GM18502 (cell line): ENCODE results near the gene ADGRL3.

Experiments
- ATAC-seq: cut with Tn5 transposase; IDR thresholded peaks from one replicate; pipeline ENCODE4 v1.9.1; 2021; ENCODE audit warnings: mild to moderate bottlenecking; ENCODE audit not compliant: unreplicated experiment, poor library complexity

The ADGRL3 gene

GRCh38 chr4:61407642-61408618, 207.8 kb downstream of the ADGRL3 start:
- ATAC-seq: no peak

DNA sequence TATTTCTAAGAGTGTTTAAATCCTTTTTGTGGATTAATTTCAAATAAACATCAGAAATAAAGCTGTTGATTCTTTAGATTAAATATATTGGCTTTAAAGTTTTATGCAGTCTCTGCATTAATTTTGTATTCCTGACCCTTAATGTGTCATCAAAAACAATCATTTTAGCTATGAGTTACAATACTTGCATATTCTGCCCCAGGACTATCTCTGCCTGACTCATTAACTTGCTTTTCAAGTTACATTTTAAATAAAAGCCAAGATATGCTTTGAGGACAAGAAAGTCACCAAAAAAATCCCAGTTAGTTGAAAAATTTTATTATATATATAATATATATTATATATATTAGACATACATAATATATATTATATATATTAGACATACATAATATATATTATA, 208.7 kb downstream of the ADGRL3 start:
- ATAC-seq: no peak

DNA sequence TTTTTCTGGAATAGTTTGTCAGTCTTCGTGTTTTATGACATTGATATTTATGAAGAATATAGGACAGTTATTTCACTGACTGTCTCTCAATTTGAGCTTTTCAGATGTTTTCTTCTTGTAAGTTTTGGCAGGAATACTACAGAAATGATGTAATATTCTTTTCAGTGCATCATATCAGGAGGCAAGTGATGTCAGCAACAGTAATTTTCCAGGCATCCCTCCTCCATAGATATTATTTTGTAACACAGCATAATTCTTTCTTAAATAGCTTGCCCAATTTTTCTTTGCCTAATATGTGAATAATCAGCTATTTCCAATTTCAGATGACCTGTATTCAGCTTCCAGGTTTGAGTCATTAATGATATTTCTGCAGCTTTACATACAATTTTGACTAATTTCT, 211.1 kb downstream of the ADGRL3 start:
- ATAC-seq: no peak

DNA sequence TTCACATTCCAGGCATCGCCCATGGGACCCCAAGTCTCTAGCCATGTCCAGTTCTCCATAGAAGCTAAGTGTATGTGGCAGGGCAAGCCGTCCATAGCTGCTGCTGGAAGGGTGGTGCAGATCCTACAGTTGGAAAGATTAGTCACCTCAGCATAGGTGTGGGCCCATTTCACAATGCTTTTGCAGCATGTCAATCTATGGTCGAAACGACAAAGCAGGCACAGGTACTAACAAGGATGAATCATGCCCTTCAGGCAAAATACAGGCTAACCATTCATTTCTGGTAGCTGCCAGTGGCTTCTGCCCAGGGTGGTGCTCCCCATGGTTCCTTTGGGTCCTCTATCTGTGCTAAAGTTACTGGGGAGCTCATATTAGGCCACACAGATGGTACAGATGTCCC, 225.2 kb downstream of the ADGRL3 start:
- no peak for ATAC-seq

DNA sequence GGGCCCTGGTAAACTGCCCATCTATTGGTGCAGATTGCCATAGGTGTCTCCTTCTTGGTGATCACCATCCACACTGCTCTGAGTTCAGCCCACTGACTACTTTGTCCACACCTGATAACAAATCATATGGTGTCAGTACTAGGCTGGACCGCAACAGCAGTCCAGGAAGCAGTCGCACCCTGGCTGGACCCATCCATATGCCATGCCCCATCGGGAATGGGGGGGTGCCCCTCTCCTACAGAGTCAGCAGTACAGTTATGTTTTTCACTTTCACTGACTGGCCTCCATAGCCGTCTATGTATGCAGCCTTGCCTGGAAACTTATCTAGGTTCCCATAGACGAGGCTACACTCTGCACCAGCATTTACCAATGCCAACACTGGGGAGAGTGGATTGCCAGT, 226.1 kb downstream of the ADGRL3 start:
- ATAC-seq: no peak

DNA sequence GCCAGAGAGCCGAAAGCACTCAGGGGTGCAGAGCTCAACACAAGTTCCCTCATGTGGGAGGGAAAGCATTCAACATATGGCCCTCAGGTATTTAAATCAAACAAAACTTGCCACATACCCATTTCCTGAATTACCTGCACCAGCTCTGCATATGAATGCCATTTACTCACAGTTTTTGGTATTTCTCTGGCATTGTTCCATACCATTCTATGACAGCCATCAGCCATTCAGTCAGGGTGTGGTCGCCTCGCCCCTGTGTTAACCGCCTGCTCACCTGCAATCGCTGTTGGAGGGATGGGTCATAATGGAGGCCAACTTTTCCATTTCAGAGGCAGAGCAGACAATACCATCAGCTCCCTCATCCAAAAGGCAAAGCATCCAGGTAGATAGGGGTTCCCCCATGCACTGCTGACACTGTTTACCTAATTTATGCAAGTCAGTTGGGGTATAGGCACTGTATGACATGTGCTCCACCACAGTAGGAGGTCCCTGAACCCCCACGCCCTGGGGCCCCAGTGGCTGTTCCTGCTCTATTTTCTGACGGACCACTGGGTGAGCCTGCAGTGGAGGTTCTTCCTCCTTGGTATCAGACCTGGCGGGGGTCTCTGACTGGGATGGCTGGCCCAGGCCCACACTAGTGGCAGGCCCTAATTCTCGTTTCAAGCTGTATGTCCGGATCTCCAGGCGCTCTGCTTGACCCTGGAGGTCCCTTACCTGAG, 227.1 kb downstream of the ADGRL3 start:
- no peak for ATAC-seq

- no peak for ATAC-seq
These were observed 227.8 kb downstream of the ADGRL3 start for GRCh38 chr4:61427818-61428495.

DNA sequence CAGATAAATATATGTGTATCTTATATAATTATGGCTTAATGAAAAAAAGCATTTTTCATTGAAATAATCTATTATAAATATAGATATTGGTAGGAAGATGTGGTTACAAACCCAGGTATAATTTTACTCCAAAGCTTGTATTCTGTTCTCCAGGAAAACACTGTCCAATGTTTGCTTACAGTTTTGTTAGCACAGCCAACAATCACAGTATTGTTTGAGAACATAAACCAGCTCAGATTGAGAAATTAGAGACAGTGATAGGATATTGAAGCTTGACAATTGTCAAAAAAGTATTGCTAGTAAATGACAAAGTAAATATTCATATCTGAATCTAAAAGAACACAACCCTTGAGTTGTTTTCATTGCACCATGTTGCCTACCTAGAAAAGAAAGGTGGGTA, 228.8 kb downstream of the ADGRL3 start:
- ATAC-seq: no peak

DNA sequence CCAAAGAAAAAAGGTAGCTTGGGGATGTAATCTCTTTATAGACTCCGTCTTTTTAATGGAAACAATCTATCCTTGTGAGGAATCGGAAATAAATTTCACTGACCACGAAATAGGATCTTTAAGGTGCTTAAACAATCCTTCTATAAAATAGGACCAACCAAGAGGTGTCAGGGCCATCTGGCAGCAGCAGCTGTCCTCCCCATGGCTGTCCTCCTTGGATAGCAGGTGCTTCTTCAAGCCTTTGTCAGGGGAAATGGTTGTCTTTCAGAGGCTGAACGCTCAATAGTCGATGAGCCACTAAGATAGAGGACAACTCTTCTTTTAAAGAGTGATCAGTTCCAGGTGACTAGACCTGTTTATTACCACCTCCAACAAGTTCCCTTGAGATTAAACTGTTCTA, 231.0 kb downstream of the ADGRL3 start:
- no peak for ATAC-seq

DNA sequence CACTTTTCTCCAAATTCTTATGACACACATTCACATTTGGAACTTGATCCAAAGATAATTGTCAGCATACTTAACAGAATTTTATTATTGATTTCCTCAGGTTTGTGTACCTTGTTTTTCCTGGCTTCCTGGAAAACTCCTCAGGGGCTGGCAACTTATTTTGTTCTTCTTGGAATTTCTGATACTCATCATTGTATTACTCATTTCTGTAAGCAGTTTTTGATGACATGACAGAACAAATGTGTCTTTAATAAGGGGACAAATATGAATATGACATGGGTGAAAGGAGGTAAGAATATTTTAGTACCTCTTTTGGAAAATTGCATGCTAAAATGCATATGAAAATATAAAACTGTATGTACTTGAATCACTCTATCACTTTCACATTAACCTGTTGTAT, 237.8 kb downstream of the ADGRL3 start:
- no peak for ATAC-seq

DNA sequence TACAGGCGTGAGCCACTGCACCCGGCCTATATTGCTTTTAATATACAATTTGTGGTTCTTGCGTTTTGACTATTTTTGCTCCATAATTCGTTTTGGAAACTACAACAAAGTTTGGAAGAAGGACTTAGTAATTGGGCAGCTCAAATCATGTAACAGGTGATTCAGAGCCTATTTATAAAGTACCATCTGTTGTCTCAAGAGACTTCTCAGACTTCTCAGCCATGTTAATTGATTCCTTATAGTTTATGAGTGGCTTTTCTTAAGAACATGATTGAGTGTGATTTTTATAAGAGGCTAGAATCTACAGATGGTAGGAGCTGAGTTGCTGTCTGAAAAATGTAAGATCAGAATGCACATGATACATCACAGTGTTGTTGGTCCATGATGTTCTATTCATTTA, 240.2 kb downstream of the ADGRL3 start:
- no peak for ATAC-seq

- no peak for ATAC-seq
These were observed 242.8 kb downstream of the ADGRL3 start for GRCh38 chr4:61442936-61443335.

- no peak for ATAC-seq
These were observed 243.8 kb downstream of the ADGRL3 start for GRCh38 chr4:61443813-61444510.

DNA sequence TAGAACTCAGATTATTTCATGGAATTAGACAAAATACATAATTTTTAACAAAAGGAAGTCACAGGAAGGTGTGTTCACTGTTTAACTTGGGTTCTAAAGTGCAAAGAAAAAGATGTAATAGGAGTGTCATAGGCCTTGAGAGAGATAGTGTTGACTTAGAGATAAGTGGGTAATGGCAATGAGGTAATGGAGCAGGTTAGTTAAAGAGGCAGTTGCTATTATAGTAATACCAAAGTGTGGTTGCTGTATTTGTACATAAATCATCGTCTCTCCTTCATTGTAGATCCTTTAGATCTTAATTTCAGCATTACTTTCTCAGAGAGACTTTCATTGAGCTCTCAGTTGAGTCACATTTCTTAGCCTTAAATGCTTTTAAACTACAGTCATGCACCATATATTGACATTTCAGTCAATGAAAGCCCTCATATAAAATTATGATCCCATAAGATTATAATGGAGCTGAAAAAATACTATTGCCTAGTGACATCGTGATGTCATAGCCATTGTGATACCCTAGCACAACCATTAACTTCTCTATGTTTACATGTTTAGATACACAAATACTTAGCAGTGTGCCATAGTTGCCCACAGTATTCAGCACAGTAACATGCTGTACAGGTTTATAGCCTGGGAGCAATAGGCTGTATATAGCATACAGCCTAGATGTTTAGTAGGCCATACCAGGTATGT, 245.4 kb downstream of the ADGRL3 start:
- no peak for ATAC-seq

GRCh38 chr4:61446941-61447340, 246.8 kb downstream of the ADGRL3 start:
- no peak for ATAC-seq

- no peak for ATAC-seq
These were observed 247.8 kb downstream of the ADGRL3 start for GRCh38 chr4:61447918-61448317.

DNA sequence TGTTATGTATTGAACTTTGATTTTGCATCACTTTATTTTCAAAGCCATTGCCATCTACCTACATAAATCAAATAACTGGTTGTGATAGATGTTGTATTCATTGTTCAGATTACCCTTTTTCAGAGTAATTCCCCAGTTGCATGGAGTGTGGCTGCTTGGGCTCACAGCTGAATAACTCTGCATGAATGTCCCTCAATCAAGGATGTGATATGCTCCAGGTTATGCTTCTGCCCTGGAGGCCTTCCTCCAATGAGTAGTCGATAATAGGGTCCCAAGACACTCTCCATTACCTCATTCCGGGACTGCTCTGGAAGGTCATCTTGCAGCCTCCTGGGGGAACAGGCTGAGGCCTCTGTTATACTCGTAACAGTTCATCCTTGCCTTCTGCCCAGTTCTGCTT, 251.8 kb downstream of the ADGRL3 start:
- ATAC-seq: no peak

DNA sequence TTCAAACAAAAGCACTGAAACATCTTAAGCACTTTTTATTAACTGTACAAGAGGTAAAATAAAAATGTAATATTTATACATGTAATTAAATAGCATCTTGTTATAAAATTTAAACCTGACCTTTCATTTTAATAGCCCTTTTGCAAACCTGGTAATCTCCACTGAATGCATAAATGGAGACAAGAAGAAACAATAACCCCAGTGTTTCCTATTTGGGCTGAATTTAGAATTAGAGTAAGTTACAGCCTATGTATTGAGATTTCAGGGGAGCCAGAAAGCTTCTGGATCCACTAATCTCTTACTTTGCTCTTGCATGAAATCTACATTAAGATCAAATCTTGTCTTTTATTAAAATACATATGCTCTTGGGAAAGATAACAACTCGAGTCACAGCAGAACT, 261.8 kb downstream of the ADGRL3 start:
- no peak for ATAC-seq

DNA sequence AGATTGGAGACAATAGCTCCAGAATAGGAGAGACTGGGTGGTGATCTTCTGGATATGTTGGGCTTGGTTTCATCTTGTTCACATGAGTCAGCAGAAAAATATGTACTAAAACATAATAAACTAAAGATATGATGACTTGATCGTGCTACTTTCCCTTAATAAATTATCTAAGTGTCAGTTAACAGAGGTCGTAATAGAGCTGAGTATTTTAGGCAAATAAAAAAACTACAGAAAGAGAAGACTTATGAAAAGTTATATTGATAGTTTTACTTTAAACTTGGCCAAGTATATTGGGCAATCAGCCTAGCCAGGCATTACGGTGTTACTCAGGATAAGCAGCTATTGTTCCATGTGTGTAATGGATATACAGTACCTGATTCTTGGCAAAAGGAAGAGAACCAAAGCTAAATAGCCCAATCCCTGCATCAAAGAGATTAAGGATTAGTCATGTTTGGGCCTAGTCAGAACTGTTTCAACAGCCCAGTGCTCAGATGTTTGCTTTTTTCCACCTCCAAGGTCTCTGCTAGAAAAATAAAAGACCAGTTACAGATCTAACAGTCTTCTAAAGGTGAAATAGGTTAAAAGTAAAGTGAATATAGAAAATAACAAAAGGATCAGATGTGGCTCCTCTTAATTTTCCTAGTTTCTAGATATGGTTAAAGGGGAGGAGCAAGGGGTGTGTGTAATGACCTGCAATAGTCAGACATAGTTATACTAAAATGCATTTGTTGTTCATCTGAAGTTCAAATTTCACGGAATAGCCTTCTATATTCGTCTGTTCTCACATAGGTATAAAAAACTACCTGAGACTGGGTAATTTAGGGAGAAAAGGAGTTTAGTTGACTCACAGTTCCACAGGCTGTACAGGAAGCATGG, 262.6 kb downstream of the ADGRL3 start:
- no peak for ATAC-seq
